ENCODE data around the gene PDGFRB. TPM values are rescaled to one million over a fixed set of nuclear protein-coding genes. Genes with fewer than 3 reads are reported as not detected.

PDGFRB gene
- 10 to 100 TPM; 34.0 to 56.0 (median 39.1) TPM for total RNA-seq
- polyA plus RNA-seq, result 10 to 100 TPM; 14.6 to 19.9 (median 19.2) TPM
- long read RNA-seq, donor 1, full-length matches to known transcripts, result 2 of 13 reads
- long read RNA-seq, donor 1, partial matches to known transcripts, result 5 of 13 reads
- long read RNA-seq, donor 1, other reads (novel, unspliced or antisense), result 6 of 13 reads
- long read RNA-seq, donor 2, full-length matches to known transcripts, result 4 of 50 reads
- long read RNA-seq, donor 2, partial matches to known transcripts, result 16 of 50 reads
- long read RNA-seq, donor 2, other reads (novel, unspliced or antisense), result 30 of 50 reads

DNA sequence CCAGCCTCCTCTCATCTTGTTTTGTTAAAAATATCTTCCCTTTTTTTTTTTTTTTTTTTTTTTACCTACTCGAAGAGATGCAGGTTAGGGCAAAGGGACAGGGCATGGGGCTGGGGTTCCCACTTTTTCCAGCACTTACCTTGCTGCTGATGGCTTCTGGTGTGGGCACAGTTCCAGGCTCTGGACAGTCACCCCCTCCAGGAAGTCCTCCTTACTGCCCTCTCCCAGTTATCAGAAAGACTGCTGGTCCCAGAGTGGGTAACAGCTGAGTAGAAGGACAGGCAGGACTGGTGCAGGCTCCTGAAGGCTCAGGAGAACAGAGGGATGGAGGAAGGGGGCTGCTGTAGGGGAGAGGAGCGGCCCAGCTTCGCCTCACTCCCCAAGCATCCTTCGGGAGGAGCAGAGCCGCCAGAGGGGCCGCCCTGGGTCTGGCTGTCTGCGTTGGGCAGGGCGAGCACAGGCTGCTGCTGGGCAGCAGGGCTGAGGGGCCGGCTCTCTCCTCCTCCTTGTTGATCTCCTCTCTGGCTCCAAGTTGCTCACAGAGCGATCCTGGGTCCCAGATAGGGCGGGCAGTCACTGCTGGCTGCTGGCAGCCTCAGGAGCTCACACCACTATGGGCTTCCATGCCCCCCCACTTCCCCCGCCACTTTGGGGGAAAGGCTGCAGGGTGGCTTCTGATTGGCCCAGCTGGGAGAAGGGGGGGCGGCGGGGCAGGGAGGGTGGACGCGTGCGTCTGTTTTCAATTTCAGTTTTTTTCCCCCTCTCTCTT lies at the start of gene PDGFRB:
PDGFRB (minus strand) TSS at position 588 of the 769 bp plus-strand sequence. CDS start 18,798 bp downstream, outside the sequence.
- H3K27me3 ChIP-seq (ENCODE audit: insufficient read depth in 3 of 3, low read length in 2 of 3), result no peaks in the 10 kb centered on the region
- H3K36me3 ChIP-seq (ENCODE audit: insufficient read depth in 1 of 2, low read depth in 1 of 2), result no peaks in the 10 kb centered on the region
- H3K4me3 ChIP-seq, result peak within 1 kb of the TSS; percentile 63
- DNase-seq, result peak; percentile 92 to 94
- ATAC-seq, result peak; percentile 54 to 81 (median 71)
- intact Hi-C loops (cut with DNase I), result no loop called here
- peak within 1 kb of the TSS; percentile 72 for H3K27ac ChIP-seq
- H3K9me3 ChIP-seq, result no peaks in the 10 kb centered on the region
- TF ChIP-seq, protein P1, sequence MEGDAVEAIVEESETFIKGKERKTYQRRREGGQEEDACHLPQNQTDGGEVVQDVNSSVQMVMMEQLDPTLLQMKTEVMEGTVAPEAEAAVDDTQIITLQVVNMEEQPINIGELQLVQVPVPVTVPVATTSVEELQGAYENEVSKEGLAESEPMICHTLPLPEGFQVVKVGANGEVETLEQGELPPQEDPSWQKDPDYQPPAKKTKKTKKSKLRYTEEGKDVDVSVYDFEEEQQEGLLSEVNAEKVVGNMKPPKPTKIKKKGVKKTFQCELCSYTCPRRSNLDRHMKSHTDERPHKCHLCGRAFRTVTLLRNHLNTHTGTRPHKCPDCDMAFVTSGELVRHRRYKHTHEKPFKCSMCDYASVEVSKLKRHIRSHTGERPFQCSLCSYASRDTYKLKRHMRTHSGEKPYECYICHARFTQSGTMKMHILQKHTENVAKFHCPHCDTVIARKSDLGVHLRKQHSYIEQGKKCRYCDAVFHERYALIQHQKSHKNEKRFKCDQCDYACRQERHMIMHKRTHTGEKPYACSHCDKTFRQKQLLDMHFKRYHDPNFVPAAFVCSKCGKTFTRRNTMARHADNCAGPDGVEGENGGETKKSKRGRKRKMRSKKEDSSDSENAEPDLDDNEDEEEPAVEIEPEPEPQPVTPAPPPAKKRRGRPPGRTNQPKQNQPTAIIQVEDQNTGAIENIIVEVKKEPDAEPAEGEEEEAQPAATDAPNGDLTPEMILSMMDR (IDR thresholded peaks at IDR 0.05), result no peak
- H3K4me1 ChIP-seq, result peaks cover 3% of the 10 kb centered on the region
- 6 to 11% (median 7%) methylated on average over 14 to 17 of the region's 17 CpGs for WGBS, 3 donors

DNA sequence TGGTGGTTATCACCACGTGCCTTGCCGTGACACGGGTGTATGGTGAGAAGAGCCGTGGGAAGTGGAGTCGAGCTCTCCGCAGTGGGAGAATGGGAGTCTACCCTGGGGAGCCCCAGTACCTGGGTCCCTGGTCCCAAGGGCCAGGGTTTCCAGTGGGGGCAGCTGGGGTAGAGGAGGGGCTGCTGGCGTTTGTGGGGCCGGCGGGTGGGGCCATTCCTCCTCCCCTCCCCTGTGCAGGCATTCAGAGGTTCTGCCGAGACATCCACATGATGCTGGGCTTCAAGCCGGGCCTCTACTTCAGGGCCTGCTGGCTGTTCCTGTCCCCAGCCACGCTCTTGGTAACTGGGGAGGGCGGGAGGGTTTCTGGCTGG lies 48.9 kb upstream of the PDGFRB start:
- 91 to 94% (median 94%) methylated on average over 12 to 13 of the region's 13 CpGs for WGBS, 3 donors
- Histone ChIP-seq H3K4me1 (no peaks in the 10 kb centered on the region), H3K9me3 (no peaks in the 10 kb centered on the region), H3K4me3 (no peak overlapping the region), H3K27ac (no peak overlapping the region), H3K36me3 (ENCODE audit: insufficient read depth in 1 of 2, low read depth in 1 of 2) (no peaks in the 10 kb centered on the region), H3K27me3 (ENCODE audit: insufficient read depth in 3 of 3, low read length in 2 of 3) (no peaks in the 10 kb centered on the region)
- TF ChIP-seq, protein P1 (IDR thresholded peaks at IDR 0.05), result no peak
- DNase-seq (no peak), ATAC-seq (no peak)
- intact Hi-C loops (cut with DNase I), result no loop called here

DNA sequence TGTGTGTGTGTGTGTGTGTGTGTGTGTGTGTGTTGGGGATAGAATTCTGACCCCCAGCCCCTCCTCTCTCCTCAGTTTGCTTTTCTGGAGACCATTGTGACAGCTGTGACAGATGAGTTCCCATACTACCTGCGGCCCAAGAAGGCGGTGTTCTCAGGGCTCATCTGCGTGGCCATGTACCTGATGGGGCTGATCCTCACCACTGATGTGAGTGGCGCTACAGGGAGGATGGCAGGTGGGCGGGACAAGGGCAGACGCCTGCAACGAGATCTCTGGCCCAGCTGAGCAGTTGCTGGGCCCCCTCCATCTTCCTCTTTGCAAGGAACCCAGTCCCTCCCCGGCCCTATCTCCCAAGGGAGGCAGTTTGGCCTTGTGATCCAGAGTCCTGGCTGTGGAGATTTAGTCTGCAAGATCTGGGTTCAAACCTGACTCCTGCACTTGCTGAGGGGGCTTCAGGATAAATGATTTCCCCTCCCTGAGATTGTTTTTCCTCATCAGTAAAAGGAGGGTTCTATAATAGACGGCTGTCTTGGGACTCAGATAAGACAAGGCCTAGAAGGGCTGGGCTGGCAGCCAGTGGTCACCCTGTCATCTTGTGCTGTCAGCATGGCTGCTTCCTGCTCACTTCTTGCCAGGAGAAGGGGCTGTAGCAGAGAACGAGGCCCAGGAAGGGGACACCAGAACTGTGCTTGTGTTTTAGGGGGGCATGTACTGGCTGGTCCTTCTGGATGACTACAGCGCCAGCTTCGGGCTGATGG lies 48.4 kb upstream of the PDGFRB start:
- TF ChIP-seq, protein P1 (IDR thresholded peaks at IDR 0.05), result no peak
- intact Hi-C loops (cut with DNase I), result no loop called here
- Histone ChIP-seq H3K27ac (no peak overlapping the region), H3K4me1 (no peaks in the 10 kb centered on the region), H3K36me3 (ENCODE audit: insufficient read depth in 1 of 2, low read depth in 1 of 2) (no peaks in the 10 kb centered on the region), H3K9me3 (no peaks in the 10 kb centered on the region), H3K4me3 (no peak overlapping the region), H3K27me3 (ENCODE audit: insufficient read depth in 3 of 3, low read length in 2 of 3) (no peaks in the 10 kb centered on the region)
- ATAC-seq (no peak), DNase-seq (no peak)
- 79 to 87% (median 86%) methylated on average over 12 of the region's 12 CpGs for WGBS, 3 donors

DNA sequence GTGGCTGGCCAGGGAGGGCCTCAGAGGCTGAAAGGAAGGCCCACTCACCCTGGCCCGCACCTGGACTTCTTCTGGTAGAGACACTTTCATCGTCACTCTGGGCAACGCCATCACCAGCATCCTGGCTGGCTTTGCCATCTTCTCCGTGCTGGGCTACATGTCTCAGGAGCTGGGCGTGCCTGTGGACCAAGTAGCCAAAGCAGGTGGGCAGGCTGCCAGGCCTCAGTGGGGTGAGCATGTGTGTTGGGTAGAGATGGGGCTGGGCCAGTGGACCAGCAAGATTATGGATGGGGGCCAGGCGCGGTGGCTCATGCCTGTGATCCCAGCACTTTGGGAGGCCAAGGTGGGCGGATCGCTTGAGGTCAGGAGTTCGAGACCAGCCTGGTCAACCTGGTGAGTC lies 46.9 kb upstream of the PDGFRB start:
- Histone ChIP-seq H3K4me3 (no peak overlapping the region), H3K27me3 (ENCODE audit: insufficient read depth in 3 of 3, low read length in 2 of 3) (no peaks in the 10 kb centered on the region), H3K36me3 (ENCODE audit: insufficient read depth in 1 of 2, low read depth in 1 of 2) (no peaks in the 10 kb centered on the region), H3K4me1 (no peaks in the 10 kb centered on the region), H3K27ac (no peak overlapping the region), H3K9me3 (no peaks in the 10 kb centered on the region)
- TF ChIP-seq, protein P1 (IDR thresholded peaks at IDR 0.05), result no peak
- WGBS, 3 donors, result 89 to 90% (median 90%) methylated on average over 10 of the region's 10 CpGs
- DNase-seq (no peak), ATAC-seq (no peak)
- intact Hi-C loops (cut with DNase I), result no loop called here
